ENCODE measurements around the gene TPM4. TPM values are rescaled to one million over a fixed set of nuclear protein-coding genes. Genes with fewer than 3 reads are reported as not detected.

Gene TPM4
- polyA plus RNA-seq, 1 donor from 2014 or later = 119 TPM

DNA sequence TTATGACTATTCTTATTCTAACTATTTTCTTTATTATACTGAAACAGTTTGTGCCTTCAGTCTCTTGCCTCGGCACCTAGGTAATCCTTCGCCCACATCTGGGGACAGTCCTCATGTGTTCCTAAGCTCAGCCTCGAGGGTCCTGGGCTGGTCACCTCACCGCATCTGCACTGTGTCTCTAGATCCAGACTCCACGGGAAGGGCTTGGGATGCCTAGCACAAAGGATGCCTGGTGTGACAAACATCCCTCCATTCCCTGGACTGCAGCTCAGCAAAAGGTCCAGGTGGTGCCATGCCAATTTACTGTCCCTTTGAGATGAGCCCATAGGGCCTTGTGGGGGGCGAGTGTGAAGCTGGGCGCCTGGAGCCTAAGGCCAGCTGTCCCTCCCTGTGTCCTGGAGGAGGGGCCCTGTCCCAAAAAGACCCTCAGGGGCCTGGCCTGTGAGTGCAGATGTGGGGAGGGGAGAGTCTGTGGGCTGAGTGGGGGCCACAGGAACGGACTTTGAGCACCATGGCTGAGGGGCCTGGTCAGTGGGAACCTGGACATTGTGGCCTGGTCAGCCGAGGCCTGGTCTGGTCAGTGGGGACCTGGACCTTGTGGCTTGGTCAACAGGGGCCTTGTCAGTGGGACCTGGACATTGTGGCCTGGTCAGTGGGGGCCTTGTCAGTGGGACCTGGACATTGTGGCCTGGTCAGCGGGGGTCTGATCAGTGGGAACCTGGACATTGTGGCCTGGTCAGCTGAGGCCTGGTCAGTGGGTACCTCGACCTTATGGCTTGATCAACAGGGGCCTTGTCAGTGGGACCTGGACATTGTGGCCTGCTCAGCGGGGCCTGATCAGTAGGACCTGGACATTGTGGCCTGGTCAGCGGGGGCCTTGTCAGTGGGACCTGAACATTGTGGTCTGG is 45.1 kb upstream of the TPM4 start:
- Histone ChIP-seq H3K4me3 (ENCODE audit: low read length) (no peak overlapping the region), H3K9ac (ENCODE audit: low read length) (no peak overlapping the region), H3K36me3 (ENCODE audit: insufficient read depth, low read length) (no peaks in the 10 kb centered on the region), H3K27ac (ENCODE audit: low read length) (no peak overlapping the region), H3K4me2 (ENCODE audit: low read length) (no peak overlapping the region), H3K79me2 (replicated peaks; ENCODE audit: insufficient read depth, low read length) (no peaks in the 10 kb centered on the region), H4K20me1 (ENCODE audit: insufficient read depth) (no peaks in the 10 kb centered on the region), H3K9me2 (ENCODE audit: insufficient read depth, low read length) (no peaks in the 10 kb centered on the region), H2AFZ (ENCODE audit: low read depth, low read length) (no peak overlapping the region), H3F3A (ENCODE audit: insufficient read depth, low read length, poor library complexity, severe bottlenecking) (no peaks in the 10 kb centered on the region), H3K9me3 (ENCODE audit: low read length) (no peaks in the 10 kb centered on the region), H3K27me3 (ENCODE audit: insufficient read depth, low read depth, low read length) (no peaks in the 10 kb centered on the region)
- TF ChIP-seq POLR2AphosphoS5 (IDR thresholded peaks at IDR 0.05) (no peak), RAD21 (conservative IDR thresholded peaks at IDR 0.05) (no peak), MXI1 (conservative IDR thresholded peaks at IDR 0.05; ENCODE audit: poor library complexity, severe bottlenecking) (no peak), EZH2 (IDR thresholded peaks at IDR 0.05; ENCODE audit: borderline replicate concordance, insufficient read depth, low read length, poor library complexity, severe bottlenecking) (no peak), SMC3 (conservative IDR thresholded peaks at IDR 0.05; ENCODE audit: poor library complexity) (no peak), TAF1 (IDR thresholded peaks at IDR 0.05; ENCODE audit: low read depth) (no peak), EP300 (conservative IDR thresholded peaks at IDR 0.05; ENCODE audit: poor library complexity, severe bottlenecking) (no peak)
- TF ChIP-seq, protein P1, sequence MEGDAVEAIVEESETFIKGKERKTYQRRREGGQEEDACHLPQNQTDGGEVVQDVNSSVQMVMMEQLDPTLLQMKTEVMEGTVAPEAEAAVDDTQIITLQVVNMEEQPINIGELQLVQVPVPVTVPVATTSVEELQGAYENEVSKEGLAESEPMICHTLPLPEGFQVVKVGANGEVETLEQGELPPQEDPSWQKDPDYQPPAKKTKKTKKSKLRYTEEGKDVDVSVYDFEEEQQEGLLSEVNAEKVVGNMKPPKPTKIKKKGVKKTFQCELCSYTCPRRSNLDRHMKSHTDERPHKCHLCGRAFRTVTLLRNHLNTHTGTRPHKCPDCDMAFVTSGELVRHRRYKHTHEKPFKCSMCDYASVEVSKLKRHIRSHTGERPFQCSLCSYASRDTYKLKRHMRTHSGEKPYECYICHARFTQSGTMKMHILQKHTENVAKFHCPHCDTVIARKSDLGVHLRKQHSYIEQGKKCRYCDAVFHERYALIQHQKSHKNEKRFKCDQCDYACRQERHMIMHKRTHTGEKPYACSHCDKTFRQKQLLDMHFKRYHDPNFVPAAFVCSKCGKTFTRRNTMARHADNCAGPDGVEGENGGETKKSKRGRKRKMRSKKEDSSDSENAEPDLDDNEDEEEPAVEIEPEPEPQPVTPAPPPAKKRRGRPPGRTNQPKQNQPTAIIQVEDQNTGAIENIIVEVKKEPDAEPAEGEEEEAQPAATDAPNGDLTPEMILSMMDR (IDR thresholded peaks at IDR 0.05; ENCODE audit: poor library complexity, severe bottlenecking) = no peak
- TF ChIP-seq, protein P2, sequence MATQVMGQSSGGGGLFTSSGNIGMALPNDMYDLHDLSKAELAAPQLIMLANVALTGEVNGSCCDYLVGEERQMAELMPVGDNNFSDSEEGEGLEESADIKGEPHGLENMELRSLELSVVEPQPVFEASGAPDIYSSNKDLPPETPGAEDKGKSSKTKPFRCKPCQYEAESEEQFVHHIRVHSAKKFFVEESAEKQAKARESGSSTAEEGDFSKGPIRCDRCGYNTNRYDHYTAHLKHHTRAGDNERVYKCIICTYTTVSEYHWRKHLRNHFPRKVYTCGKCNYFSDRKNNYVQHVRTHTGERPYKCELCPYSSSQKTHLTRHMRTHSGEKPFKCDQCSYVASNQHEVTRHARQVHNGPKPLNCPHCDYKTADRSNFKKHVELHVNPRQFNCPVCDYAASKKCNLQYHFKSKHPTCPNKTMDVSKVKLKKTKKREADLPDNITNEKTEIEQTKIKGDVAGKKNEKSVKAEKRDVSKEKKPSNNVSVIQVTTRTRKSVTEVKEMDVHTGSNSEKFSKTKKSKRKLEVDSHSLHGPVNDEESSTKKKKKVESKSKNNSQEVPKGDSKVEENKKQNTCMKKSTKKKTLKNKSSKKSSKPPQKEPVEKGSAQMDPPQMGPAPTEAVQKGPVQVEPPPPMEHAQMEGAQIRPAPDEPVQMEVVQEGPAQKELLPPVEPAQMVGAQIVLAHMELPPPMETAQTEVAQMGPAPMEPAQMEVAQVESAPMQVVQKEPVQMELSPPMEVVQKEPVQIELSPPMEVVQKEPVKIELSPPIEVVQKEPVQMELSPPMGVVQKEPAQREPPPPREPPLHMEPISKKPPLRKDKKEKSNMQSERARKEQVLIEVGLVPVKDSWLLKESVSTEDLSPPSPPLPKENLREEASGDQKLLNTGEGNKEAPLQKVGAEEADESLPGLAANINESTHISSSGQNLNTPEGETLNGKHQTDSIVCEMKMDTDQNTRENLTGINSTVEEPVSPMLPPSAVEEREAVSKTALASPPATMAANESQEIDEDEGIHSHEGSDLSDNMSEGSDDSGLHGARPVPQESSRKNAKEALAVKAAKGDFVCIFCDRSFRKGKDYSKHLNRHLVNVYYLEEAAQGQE (IDR thresholded peaks at IDR 0.05; ENCODE audit: borderline replicate concordance) = no peak

DNA sequence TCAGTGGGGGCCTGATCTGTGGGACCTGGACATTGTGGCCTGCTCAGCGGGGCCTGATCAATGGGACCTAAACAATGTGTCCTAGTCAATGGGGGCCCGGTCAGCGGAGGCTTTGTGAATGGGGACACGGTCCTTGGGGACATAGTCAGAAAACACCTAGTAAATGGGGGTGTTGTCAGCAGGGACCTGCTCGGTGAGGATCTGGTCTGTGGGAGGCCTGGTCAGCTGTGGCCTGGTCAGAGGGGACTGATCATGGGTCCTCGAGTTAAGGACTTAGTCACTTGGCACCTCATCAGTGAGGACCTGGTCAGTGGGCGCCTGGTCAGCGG is 44.5 kb upstream of the TPM4 start:
- H3F3A ChIP-seq (ENCODE audit: insufficient read depth, low read length, poor library complexity, severe bottlenecking) = no peaks in the 10 kb centered on the region
- TF ChIP-seq TAF1 (IDR thresholded peaks at IDR 0.05; ENCODE audit: low read depth) (no peak), MXI1 (conservative IDR thresholded peaks at IDR 0.05; ENCODE audit: poor library complexity, severe bottlenecking) (no peak), RAD21 (conservative IDR thresholded peaks at IDR 0.05) (no peak), EZH2 (IDR thresholded peaks at IDR 0.05; ENCODE audit: borderline replicate concordance, insufficient read depth, low read length, poor library complexity, severe bottlenecking) (no peak), SMC3 (conservative IDR thresholded peaks at IDR 0.05; ENCODE audit: poor library complexity) (no peak), POLR2AphosphoS5 (IDR thresholded peaks at IDR 0.05) (no peak), EP300 (conservative IDR thresholded peaks at IDR 0.05; ENCODE audit: poor library complexity, severe bottlenecking) (no peak)
- TF ChIP-seq, protein P2 (IDR thresholded peaks at IDR 0.05; ENCODE audit: borderline replicate concordance) = no peak
- TF ChIP-seq, protein P1 (IDR thresholded peaks at IDR 0.05; ENCODE audit: poor library complexity, severe bottlenecking) = no peak
- H2AFZ ChIP-seq (ENCODE audit: low read depth, low read length) = no peak overlapping the region
- H3K36me3 ChIP-seq (ENCODE audit: insufficient read depth, low read length) = no peaks in the 10 kb centered on the region
- H3K79me2 ChIP-seq (replicated peaks; ENCODE audit: insufficient read depth, low read length) = no peaks in the 10 kb centered on the region
- no peaks in the 10 kb centered on the region for H3K9me2 ChIP-seq (ENCODE audit: insufficient read depth, low read length)
- no peaks in the 10 kb centered on the region for H4K20me1 ChIP-seq (ENCODE audit: insufficient read depth)
- no peaks in the 10 kb centered on the region for H3K27me3 ChIP-seq (ENCODE audit: insufficient read depth, low read depth, low read length)
- H3K27ac ChIP-seq (ENCODE audit: low read length) = no peak overlapping the region
- no peaks in the 10 kb centered on the region for H3K9me3 ChIP-seq (ENCODE audit: low read length)
- H3K9ac ChIP-seq (ENCODE audit: low read length) = no peak overlapping the region
- H3K4me2 ChIP-seq (ENCODE audit: low read length) = no peak overlapping the region
- H3K4me3 ChIP-seq (ENCODE audit: low read length) = no peak overlapping the region
